ENCODE measurements around the gene CHD2.

- TF ChIP-seq CTCF (IDR thresholded peaks at IDR 0.05): no peak
- TF ChIP-seq REST (IDR thresholded peaks at IDR 0.05; ENCODE audit: insufficient read depth in 1 of 2, low read depth in 2 of 2, low read length in 1 of 2): no peak
- TF ChIP-seq TCF7L2 (IDR thresholded peaks at IDR 0.05; ENCODE audit: low read depth, low read length): no peak
- no peak for TF ChIP-seq POLR2AphosphoS5 (IDR thresholded peaks at IDR 0.05; ENCODE audit: low read depth, low read length)
Observed at GRCh38 chr15:92971713-92972112, 71.6 kb downstream of the CHD2 start.
